8988T (cell line): ENCODE measurements around the gene FGFR3.

Experiments used
- DNase-seq: peaks from one replicate; pipeline ENCODE4 v3.0.0; 2011

The FGFR3 gene

GRCh38 chr4:1789552-1789951 is 3.5 kb upstream of the FGFR3 start:
- DNase-seq, result no peak

GRCh38 chr4:1790005-1790404 is 3.1 kb upstream of the FGFR3 start:
- no peak for DNase-seq

GRCh38 chr4:1792158-1792831 is 798 bp upstream of the FGFR3 start:
- no peak for DNase-seq

- peak; percentile 91 for DNase-seq
These were observed 375 bp downstream of the FGFR3 start for GRCh38 chr4:1793496-1793840.

- no peak for DNase-seq
These were observed 1.1 kb downstream of the FGFR3 start for GRCh38 chr4:1793940-1794808.

- DNase-seq, result no peak
These were observed 1.8 kb downstream of the FGFR3 start for GRCh38 chr4:1794809-1795298.

GRCh38 chr4:1795299-1796195 is 2.5 kb downstream of the FGFR3 start:
- DNase-seq, result no peak

- DNase-seq, result no peak
These were observed 3.6 kb downstream of the FGFR3 start for GRCh38 chr4:1796486-1797204.

GRCh38 chr4:1797298-1797860 is 4.3 kb downstream of the FGFR3 start:
- DNase-seq, result no peak

- DNase-seq, result no peak
These were observed 4.9 kb downstream of the FGFR3 start for GRCh38 chr4:1797861-1798579.

- no peak for DNase-seq
These were observed 5.7 kb downstream of the FGFR3 start for GRCh38 chr4:1798580-1799386.

- no peak for DNase-seq
These were observed 6.6 kb downstream of the FGFR3 start for GRCh38 chr4:1799387-1800375.

- no peak for DNase-seq
These were observed 7.7 kb downstream of the FGFR3 start for GRCh38 chr4:1800805-1801204.

GRCh38 chr4:1801286-1801958 is 8.3 kb downstream of the FGFR3 start:
- DNase-seq, result no peak

- DNase-seq, result no peak
These were observed 9.1 kb downstream of the FGFR3 start for GRCh38 chr4:1802151-1802715.

GRCh38 chr4:1802720-1803522 is 9.8 kb downstream of the FGFR3 start:
- DNase-seq, result no peak
